NB4 (cell line): Measurements from ENCODE around the gene ATP5F1E.
A peak's percentile ranks its signal among the peaks of the same experiment; 100 is the strongest.

Experiments used
- DNase-seq: peaks from one replicate; pipeline ENCODE4 v3.0.0; 2010; ENCODE audit warnings: low read depth
- H3K4me3 ChIP-seq: one replicate; pipeline ENCODE4 v1.5.1; 2011; ENCODE audit warnings: mild to moderate bottlenecking, low read depth, low read length, moderate library complexity
- CTCF ChIP-seq: IDR thresholded peaks from one replicate; pipeline ENCODE4 v1.5.1; 2012; ENCODE audit warnings: low read depth, low read length
- MAX ChIP-seq: IDR thresholded peaks from 2 replicates; pipeline ENCODE4 v1.6.1; 2011; ENCODE audit warnings: low read depth, low read length
- MYC ChIP-seq: IDR thresholded peaks from 2 replicates; pipeline ENCODE4 v1.6.1; 2011; ENCODE audit warnings: low read depth, low read length
- POLR2A ChIP-seq: IDR thresholded peaks from 2 replicates; pipeline ENCODE4 v1.6.1; 2011; ENCODE audit warnings: mild to moderate bottlenecking; ENCODE audit not compliant: insufficient read length; ENCODE audit errors: extremely low read depth

ATP5F1E gene

DNA sequence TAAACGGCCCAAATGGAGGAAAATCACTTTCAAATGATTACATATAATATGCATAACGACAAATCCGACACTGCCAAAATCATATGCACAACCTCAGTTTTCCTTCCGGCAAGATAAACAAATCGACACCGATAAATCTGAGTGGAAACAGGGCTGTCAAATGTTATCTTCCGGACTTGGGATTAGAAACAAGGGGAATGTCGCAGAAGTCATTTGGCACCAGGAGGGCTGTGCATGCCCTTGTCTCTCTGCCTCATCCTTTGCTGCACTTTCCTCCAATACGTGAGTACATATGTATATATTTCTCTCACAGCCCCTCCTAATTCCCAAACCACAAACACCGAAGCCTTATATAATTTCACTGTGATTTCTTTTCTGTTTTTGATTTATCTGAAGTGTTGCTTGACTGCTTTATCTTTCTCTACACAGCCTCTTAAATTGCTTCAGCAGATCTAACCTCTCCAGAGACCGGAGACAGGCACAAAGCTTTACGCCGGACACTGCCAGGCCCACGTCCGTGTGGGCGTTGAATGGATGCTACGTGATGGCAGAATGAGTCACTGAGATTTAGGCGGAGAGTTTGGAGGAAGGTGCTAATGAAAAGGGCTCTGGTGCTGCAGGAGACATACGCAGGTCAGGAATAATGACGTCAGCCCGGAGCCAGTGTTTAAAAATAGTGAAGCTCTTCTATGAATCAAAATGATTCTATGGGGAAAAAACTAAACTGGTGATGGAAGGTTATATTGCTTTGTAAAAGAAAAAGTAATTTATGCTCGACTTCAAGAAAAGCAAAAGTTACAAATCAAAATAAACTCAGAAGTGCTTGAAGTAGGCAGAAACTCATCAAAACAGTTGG lies 31.5 kb upstream of the ATP5F1E start:
- no peak for DNase-seq
- TF ChIP-seq CTCF: no peak
- TF ChIP-seq MYC: no peak
- no peak overlapping the region for H3K4me3 ChIP-seq

GRCh38 chr20:59062081-59062480 lies 29.9 kb upstream of the ATP5F1E start:
- TF ChIP-seq CTCF (no peak), POLR2A (no peak), MAX (no peak), MYC (no peak)
- no peak overlapping the region for H3K4me3 ChIP-seq
- no peak for DNase-seq

- peak; percentile 25 for DNase-seq
- TF ChIP-seq MAX: no peak
- peak; percentile 12 for TF ChIP-seq CTCF
- no peak overlapping the region for H3K4me3 ChIP-seq
These were observed 23.2 kb upstream of the ATP5F1E start for GRCh38 chr20:59055302-59055701.

DNA sequence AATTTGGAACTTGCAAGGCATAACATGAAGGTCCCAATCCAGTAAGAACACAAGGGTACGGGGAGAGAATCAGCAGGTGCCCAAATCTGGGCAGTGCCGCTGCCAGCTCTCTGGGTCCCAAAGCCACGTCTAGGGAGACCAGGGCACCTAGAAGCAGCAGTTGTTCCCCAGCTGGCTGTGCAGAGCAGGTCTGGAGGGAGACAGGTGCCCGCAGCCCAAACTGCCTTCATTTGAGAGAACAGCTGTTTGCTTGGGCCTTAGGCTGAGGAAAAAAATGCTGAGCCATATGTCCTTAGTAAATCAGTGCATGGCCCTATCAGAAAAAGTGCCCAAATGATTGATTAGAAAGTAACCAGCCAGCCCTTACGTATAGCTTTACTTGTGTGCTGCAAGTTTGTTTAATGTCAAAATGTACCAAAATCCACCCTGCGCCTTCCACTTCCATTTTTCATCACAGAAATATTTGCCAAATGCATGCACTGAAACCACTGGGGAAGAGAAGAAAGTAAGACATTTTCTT lies 19.6 kb upstream of the ATP5F1E start:
- DNase-seq: no peak
- TF ChIP-seq MAX (no peak), MYC (no peak), CTCF (no peak), POLR2A (no peak)
- no peak overlapping the region for H3K4me3 ChIP-seq

- no peak overlapping the region for H3K4me3 ChIP-seq
- DNase-seq: no peak
- TF ChIP-seq CTCF: no peak
- no peak for TF ChIP-seq POLR2A
- TF ChIP-seq MAX: no peak
- no peak for TF ChIP-seq MYC
These were observed 18.3 kb upstream of the ATP5F1E start for GRCh38 chr20:59050437-59050836.

- DNase-seq: no peak
- H3K4me3 ChIP-seq: no peak overlapping the region
- no peak for TF ChIP-seq CTCF
- TF ChIP-seq POLR2A: no peak
These were observed 16.5 kb upstream of the ATP5F1E start for GRCh38 chr20:59048681-59049030.
